ENCODE measurements around the gene TOM1. TPM values are rescaled to one million over a fixed set of nuclear protein-coding genes. Genes with fewer than 3 reads are reported as not detected.

TOM1 gene
- total and polyA plus RNA-seq, 2 of the 13 experiments (the other 11 are each of a cell fraction or from before 2014, with no cell fraction given) = 30.8 to 87.3 TPM

DNA sequence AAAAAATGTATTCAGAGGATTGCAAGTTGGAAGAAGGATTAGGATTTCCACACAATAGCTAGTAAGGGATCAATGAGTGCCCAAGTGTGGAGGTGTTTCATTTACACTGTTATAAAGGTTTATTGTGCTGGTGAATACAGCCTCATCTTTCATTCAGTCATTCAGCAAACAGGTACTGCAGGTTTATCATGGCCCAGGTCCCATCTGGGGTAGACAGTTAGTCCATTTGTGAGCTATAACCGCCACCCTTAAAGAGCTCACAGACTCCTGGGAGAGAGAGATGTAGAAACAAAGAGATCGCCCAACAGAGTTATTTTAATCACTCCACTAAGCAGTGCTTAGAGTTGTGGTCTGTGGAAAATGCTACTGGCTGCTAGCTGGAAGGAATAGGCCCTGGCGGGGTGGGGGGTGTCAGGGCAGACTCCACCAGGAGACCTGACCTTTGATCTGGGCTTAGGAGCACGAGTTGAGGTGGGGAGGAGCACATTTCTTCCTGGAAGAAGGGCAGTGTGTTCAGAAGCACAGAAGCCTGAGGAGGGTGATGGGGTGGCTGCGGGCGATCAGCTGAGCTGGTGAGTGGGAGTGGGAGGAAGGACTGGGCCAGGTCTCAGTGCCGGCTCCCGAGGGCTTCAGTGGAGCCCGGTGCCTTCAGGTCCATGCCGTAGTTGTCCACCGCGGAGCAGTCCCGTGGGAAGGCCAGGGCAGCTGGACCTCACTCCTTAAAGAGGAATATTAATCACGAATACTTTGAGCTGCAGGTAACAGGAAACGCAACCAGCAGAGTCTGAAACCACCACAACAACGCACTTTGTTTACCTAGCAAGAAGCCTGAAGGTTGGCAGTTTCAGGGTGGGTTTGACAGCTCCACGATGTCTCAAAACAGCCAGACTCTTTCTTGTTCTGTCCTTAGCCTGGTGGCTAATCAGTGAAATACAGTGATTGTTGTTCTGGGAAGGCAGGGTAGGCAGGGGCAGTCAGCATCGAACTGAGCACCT lies 11.2 kb downstream of the TOM1 start (continued):
- no peak for TF ChIP-seq ZNF558 (CRISPR knock-in tag; IDR thresholded peaks at IDR 0.05; ENCODE audit: borderline replicate concordance)
- no peak for TF ChIP-seq ISX (CRISPR knock-in tag; conservative IDR thresholded peaks at IDR 0.05)
- TF ChIP-seq SATB2 (CRISPR knock-in tag; IDR thresholded peaks at IDR 0.05) = no peak
- TF ChIP-seq HDAC2 (CRISPR knock-in tag; IDR thresholded peaks at IDR 0.05) = no peak
- no peak for TF ChIP-seq ZNF709 (CRISPR knock-in tag; IDR thresholded peaks at IDR 0.05)
- peak; percentile 20; the same call in 1 of the 2 replicates for TF ChIP-seq KAT7 (CRISPR knock-in tag; IDR thresholded peaks at IDR 0.05; ENCODE audit: borderline replicate concordance)
- TF ChIP-seq, protein P1, sequence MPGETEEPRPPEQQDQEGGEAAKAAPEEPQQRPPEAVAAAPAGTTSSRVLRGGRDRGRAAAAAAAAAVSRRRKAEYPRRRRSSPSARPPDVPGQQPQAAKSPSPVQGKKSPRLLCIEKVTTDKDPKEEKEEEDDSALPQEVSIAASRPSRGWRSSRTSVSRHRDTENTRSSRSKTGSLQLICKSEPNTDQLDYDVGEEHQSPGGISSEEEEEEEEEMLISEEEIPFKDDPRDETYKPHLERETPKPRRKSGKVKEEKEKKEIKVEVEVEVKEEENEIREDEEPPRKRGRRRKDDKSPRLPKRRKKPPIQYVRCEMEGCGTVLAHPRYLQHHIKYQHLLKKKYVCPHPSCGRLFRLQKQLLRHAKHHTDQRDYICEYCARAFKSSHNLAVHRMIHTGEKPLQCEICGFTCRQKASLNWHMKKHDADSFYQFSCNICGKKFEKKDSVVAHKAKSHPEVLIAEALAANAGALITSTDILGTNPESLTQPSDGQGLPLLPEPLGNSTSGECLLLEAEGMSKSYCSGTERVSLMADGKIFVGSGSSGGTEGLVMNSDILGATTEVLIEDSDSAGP (CRISPR knock-in tag; IDR thresholded peaks at IDR 0.05; ENCODE audit: borderline replicate concordance) = peak; percentile 61; the same call in 1 of the 2 replicates
- TF ChIP-seq, protein P2, sequence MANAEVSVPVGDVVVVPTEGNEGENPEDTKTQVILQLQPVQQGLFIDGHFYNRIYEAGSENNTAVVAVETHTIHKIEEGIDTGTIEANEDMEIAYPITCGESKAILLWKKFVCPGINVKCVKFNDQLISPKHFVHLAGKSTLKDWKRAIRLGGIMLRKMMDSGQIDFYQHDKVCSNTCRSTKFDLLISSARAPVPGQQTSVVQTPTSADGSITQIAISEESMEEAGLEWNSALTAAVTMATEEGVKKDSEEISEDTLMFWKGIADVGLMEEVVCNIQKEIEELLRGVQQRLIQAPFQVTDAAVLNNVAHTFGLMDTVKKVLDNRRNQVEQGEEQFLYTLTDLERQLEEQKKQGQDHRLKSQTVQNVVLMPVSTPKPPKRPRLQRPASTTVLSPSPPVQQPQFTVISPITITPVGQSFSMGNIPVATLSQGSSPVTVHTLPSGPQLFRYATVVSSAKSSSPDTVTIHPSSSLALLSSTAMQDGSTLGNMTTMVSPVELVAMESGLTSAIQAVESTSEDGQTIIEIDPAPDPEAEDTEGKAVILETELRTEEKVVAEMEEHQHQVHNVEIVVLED (CRISPR knock-in tag; IDR thresholded peaks at IDR 0.05; ENCODE audit: borderline replicate concordance) = no peak
- TF ChIP-seq, protein P3, sequence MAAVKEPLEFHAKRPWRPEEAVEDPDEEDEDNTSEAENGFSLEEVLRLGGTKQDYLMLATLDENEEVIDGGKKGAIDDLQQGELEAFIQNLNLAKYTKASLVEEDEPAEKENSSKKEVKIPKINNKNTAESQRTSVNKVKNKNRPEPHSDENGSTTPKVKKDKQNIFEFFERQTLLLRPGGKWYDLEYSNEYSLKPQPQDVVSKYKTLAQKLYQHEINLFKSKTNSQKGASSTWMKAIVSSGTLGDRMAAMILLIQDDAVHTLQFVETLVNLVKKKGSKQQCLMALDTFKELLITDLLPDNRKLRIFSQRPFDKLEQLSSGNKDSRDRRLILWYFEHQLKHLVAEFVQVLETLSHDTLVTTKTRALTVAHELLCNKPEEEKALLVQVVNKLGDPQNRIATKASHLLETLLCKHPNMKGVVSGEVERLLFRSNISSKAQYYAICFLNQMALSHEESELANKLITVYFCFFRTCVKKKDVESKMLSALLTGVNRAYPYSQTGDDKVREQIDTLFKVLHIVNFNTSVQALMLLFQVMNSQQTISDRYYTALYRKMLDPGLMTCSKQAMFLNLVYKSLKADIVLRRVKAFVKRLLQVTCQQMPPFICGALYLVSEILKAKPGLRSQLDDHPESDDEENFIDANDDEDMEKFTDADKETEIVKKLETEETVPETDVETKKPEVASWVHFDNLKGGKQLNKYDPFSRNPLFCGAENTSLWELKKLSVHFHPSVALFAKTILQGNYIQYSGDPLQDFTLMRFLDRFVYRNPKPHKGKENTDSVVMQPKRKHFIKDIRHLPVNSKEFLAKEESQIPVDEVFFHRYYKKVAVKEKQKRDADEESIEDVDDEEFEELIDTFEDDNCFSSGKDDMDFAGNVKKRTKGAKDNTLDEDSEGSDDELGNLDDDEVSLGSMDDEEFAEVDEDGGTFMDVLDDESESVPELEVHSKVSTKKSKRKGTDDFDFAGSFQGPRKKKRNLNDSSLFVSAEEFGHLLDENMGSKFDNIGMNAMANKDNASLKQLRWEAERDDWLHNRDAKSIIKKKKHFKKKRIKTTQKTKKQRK (IDR thresholded peaks at IDR 0.05; ENCODE audit: low read length) = no peak
- no peak for TF ChIP-seq ZNF496 (CRISPR knock-in tag; IDR thresholded peaks at IDR 0.05; ENCODE audit: insufficient replicate concordance)
- TF ChIP-seq ZFX (CRISPR knock-in tag; IDR thresholded peaks at IDR 0.05; ENCODE audit: low read depth) = peak; percentile 49; the same call in 1 of the 2 replicates
- TF ChIP-seq ZNF766 (CRISPR knock-in tag; IDR thresholded peaks at IDR 0.05; ENCODE audit: borderline replicate concordance) = no peak; the same call in 1 of the 2 replicates
- no peak for TF ChIP-seq KLF13 (CRISPR knock-in tag; IDR thresholded peaks at IDR 0.05)
- no peak for TF ChIP-seq HNRNPH1 (optimal IDR thresholded peaks at IDR 0.05; ENCODE audit: low read depth, low read length)
- TF ChIP-seq, protein P4, sequence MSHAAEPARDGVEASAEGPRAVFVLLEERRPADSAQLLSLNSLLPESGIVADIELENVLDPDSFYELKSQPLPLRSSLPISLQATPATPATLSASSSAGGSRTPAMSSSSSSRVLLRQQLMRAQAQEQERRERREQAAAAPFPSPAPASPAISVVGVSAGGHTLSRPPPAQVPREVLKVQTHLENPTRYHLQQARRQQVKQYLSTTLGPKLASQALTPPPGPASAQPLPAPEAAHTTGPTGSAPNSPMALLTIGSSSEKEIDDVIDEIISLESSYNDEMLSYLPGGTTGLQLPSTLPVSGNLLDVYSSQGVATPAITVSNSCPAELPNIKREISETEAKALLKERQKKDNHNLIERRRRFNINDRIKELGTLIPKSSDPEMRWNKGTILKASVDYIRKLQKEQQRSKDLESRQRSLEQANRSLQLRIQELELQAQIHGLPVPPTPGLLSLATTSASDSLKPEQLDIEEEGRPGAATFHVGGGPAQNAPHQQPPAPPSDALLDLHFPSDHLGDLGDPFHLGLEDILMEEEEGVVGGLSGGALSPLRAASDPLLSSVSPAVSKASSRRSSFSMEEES (CRISPR knock-in tag; IDR thresholded peaks at IDR 0.05) = peak; percentile 81
- peak; percentile 81; the same call in 1 of the 2 replicates for TF ChIP-seq MYC (CRISPR knock-in tag; IDR thresholded peaks at IDR 0.05; ENCODE audit: borderline replicate concordance)
- no peak for TF ChIP-seq KAT2B (IDR thresholded peaks at IDR 0.05; ENCODE audit: borderline replicate concordance, low read depth, low read length)
- TF ChIP-seq ZBTB8A (CRISPR knock-in tag; IDR thresholded peaks at IDR 0.05; ENCODE audit: borderline replicate concordance, low read depth) = no peak
- no peak for TF ChIP-seq TBP (CRISPR knock-in tag; IDR thresholded peaks at IDR 0.05)
- TF ChIP-seq KDM1A (CRISPR knock-in tag; IDR thresholded peaks at IDR 0.05) = no peak
- no peak for TF ChIP-seq HCFC1 (IDR thresholded peaks at IDR 0.05; ENCODE audit: low read depth, low read length)
